AG04449 (cell line): ENCODE measurements around the gene NOL4L.
A peak's percentile ranks its signal among the peaks of the same experiment; 100 is the strongest.

Source experiments
- CTCF ChIA-PET: fragments of 350-600 bp; formaldehyde crosslinking; extraction: SDS; loops from one replicate; lab custom pipeline; 2021; ENCODE audit warnings: antibody characterized with exemption; lab: Yijun Ruan, JAX
- POLR2A ChIA-PET: fragments of 400-600, 350-600 bp; formaldehyde crosslinking; extraction: SDS; loops from one replicate; lab custom pipeline; 2020; ENCODE audit warnings: antibody characterized with exemption, inconsistent platforms; lab: Yijun Ruan, JAX
- DNase-seq: peaks from one replicate; pipeline ENCODE4 v3.0.0-alpha.2; 2010; ENCODE audit warnings: low read depth, low spot score
- H3K4me3 ChIP-seq: 2 replicates; pipeline ENCODE4 v1.5.1; 2011; ENCODE audit warnings: low read depth, mild to moderate bottlenecking, control low read depth, low read length
- CTCF ChIP-seq: IDR thresholded peaks from one replicate; pipeline ENCODE4 v1.5.1; 2011; ENCODE audit warnings: mild to moderate bottlenecking, moderate library complexity, low read length, control low read depth, inconsistent platforms; ENCODE audit not compliant: insufficient read depth; ENCODE audit errors: missing control alignments

Gene NOL4L

GRCh38 chr20:32512047-32512385, 73.1 kb downstream of the NOL4L start:
- no peak overlapping the region for H3K4me3 ChIP-seq

GRCh38 chr20:32511358-32512046, 73.6 kb downstream of the NOL4L start:
- no peak overlapping the region for H3K4me3 ChIP-seq

More at GRCh38 chr20:32512047-32512385, 73.1 kb downstream of the NOL4L start:
- no peak for DNase-seq
- TF ChIP-seq CTCF, result no peak
- ChIA-PET POLR2A (no interaction called here), CTCF (interaction anchor here (7.6 kb wide), 1 partner anchor 10 kb away, joined by 53 read pairs; no protein-coding TSS in a partner anchor)

GRCh38 chr20:32510601-32511357, 74.4 kb downstream of the NOL4L start:
- CTCF ChIA-PET, result interaction anchor here (7.6 kb wide), 1 partner anchor 11 kb away, joined by 53 read pairs; no protein-coding TSS in a partner anchor
- DNase-seq, result no peak
- POLR2A ChIA-PET, result no interaction called here
- no peak overlapping the region for H3K4me3 ChIP-seq
- TF ChIP-seq CTCF, result no peak

More at GRCh38 chr20:32511358-32512046, 73.6 kb downstream of the NOL4L start:
- ChIA-PET POLR2A (no interaction called here), CTCF (interaction anchor here (7.6 kb wide), 1 partner anchor 11 kb away, joined by 53 read pairs; no protein-coding TSS in a partner anchor)
- DNase-seq, result no peak
- TF ChIP-seq CTCF, result no peak

- DNase-seq, result no peak
- CTCF ChIA-PET, result interaction anchor here (7.6 kb wide), 1 partner anchor 12 kb away, joined by 53 read pairs; no protein-coding TSS in a partner anchor
- POLR2A ChIA-PET, result interaction anchor here (0.5 kb wide), 1 partner anchor 14 kb away, joined by 3 read pairs; no protein-coding TSS in a partner anchor
- H3K4me3 ChIP-seq, result no peak overlapping the region
- no peak for TF ChIP-seq CTCF
Measured at GRCh38 chr20:32510120-32510600, 75.0 kb downstream of the NOL4L start.

GRCh38 chr20:32509639-32510066, 75.5 kb downstream of the NOL4L start:
- peak; percentile 7 for TF ChIP-seq CTCF
- ChIA-PET POLR2A (interaction anchor here (0.5 kb wide), 1 partner anchor 13 kb away, joined by 3 read pairs; no protein-coding TSS in a partner anchor), CTCF (interaction anchor here (0.6 to 7.6 kb wide), 4 partner anchors 9 to 24 kb away, joined by 3 to 53 read pairs (median 9); no protein-coding TSS in a partner anchor)
- no peak overlapping the region for H3K4me3 ChIP-seq
- no peak for DNase-seq
